Measurements from ENCODE around the gene DBF4B.
"Not testable (repeated sequence)": the region's sequence is repeated elsewhere in the genome, so short reads cannot be mapped to it uniquely, and the experiment has no call there.

The DBF4B gene

GRCh38 chr17:44733753-44734152 is 25.3 kb downstream of the DBF4B start:
- no peak for DNase-seq

GRCh38 chr17:44734272-44734671 is 25.8 kb downstream of the DBF4B start:
- DNase-seq = no peak

GRCh38 chr17:44736551-44737240 is 28.2 kb downstream of the DBF4B start:
- DNase-seq = no peak

- DNase-seq = no peak
These were observed 29.9 kb downstream of the DBF4B start for GRCh38 chr17:44738214-44738906.

GRCh38 chr17:44741316-44741715 is 32.9 kb downstream of the DBF4B start:
- no peak for DNase-seq

- no peak for DNase-seq
These were observed 36.8 kb downstream of the DBF4B start for GRCh38 chr17:44745301-44745700.

- not testable (repeated sequence) for DNase-seq
These were observed 37.3 kb downstream of the DBF4B start for GRCh38 chr17:44745738-44746137.

- DNase-seq = no peak
These were observed 39.1 kb downstream of the DBF4B start for GRCh38 chr17:44747566-44747965.

GRCh38 chr17:44749076-44749979 is 40.9 kb downstream of the DBF4B start:
- DNase-seq = no peak

- DNase-seq = no peak
These were observed 41.5 kb downstream of the DBF4B start for GRCh38 chr17:44749980-44750318.

GRCh38 chr17:44751331-44751730 is 42.9 kb downstream of the DBF4B start:
- DNase-seq = no peak

GRCh38 chr17:44751806-44752205 is 43.3 kb downstream of the DBF4B start:
- no peak for DNase-seq

GRCh38 chr17:44752953-44753861 is 44.7 kb downstream of the DBF4B start:
- DNase-seq = no peak

- DNase-seq = no peak
These were observed 45.8 kb downstream of the DBF4B start for GRCh38 chr17:44754276-44754675.

- DNase-seq = not testable (repeated sequence)
These were observed 46.7 kb downstream of the DBF4B start for GRCh38 chr17:44755180-44755579.

- DNase-seq = no peak
These were observed 48.8 kb downstream of the DBF4B start for GRCh38 chr17:44757045-44757917.

GRCh38 chr17:44757918-44758413 is 49.5 kb downstream of the DBF4B start:
- no peak for DNase-seq

- DNase-seq = peak; percentile 19
These were observed 50.1 kb downstream of the DBF4B start, which contains the start of gene ADAM11 for GRCh38 chr17:44758414-44759085. TSS of gene ADAM11 (plus strand) at chr17:44758988. CDS start at chr17:44759200, 212 bp downstream.

- no peak for DNase-seq
These were observed 50.8 kb downstream of the DBF4B start for GRCh38 chr17:44759086-44759915.

GRCh38 chr17:44759916-44760243 is 51.4 kb downstream of the DBF4B start:
- no peak for DNase-seq
